D721Med (cell line): ENCODE results near the gene CNNM3.

Source experiments
- DNase-seq: peaks from one replicate; pipeline ENCODE4 v3.0.0; 2011; ENCODE audit warnings: low spot score; ENCODE audit not compliant: insufficient read length
- FAIRE-seq: peaks from 2 replicates; lab custom pipeline; 2011; peaks lifted over from hg19 to GRCh38; lab: Jason Lieb, UNC
- TF ChIP-seq, protein P1 (sequence below): IDR thresholded peaks from 2 replicates; pipeline ENCODE4 v1.5.1; 2012; ENCODE audit warnings: mild to moderate bottlenecking, control low read depth; ENCODE audit not compliant: insufficient read depth; ENCODE audit errors: missing control alignments

The CNNM3 gene

DNA sequence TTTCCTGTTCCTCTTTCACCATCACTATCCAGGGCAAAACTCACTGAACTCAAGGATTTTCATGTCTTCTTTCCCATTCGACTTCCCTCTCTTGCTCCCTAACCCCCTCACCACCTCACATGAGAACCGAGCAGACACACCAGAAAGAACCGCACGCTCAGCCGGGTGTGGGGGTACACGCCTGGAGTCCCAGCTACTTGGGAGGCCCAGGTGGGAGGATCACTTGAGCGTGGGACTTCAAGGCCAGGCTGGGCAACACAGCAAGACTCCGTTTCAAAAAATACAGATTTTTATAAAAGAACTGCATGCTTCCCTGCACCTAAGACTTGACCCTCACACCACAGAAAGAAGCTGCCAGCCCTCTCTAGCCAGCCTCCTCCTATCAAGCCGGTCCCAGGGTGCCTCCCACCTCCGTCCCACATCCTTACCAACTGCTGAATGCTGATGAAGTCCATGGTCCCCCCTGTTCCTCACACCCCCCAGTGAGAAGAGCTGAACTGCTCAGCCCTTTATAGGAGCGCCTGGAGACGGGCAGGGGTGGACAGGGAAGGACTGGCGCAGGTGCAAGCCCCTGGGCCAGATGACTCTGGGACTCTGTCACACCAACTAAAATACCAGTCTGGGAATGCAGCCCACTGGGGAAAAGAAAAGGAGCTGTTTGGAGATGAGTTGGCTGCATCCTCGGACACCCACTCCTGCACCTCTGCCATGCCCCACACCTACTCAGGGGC lies 27.6 kb downstream of the CNNM3 start, which contains the start of gene ANKRD23:
Gene ANKRD23 (minus strand): TSS at position 484 of the 731 bp plus-strand sequence. CDS start 29 bp downstream, at position 455.
- DNase-seq: no peak
- TF ChIP-seq, protein P1, sequence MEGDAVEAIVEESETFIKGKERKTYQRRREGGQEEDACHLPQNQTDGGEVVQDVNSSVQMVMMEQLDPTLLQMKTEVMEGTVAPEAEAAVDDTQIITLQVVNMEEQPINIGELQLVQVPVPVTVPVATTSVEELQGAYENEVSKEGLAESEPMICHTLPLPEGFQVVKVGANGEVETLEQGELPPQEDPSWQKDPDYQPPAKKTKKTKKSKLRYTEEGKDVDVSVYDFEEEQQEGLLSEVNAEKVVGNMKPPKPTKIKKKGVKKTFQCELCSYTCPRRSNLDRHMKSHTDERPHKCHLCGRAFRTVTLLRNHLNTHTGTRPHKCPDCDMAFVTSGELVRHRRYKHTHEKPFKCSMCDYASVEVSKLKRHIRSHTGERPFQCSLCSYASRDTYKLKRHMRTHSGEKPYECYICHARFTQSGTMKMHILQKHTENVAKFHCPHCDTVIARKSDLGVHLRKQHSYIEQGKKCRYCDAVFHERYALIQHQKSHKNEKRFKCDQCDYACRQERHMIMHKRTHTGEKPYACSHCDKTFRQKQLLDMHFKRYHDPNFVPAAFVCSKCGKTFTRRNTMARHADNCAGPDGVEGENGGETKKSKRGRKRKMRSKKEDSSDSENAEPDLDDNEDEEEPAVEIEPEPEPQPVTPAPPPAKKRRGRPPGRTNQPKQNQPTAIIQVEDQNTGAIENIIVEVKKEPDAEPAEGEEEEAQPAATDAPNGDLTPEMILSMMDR: no peak
- FAIRE-seq: no peak

DNA sequence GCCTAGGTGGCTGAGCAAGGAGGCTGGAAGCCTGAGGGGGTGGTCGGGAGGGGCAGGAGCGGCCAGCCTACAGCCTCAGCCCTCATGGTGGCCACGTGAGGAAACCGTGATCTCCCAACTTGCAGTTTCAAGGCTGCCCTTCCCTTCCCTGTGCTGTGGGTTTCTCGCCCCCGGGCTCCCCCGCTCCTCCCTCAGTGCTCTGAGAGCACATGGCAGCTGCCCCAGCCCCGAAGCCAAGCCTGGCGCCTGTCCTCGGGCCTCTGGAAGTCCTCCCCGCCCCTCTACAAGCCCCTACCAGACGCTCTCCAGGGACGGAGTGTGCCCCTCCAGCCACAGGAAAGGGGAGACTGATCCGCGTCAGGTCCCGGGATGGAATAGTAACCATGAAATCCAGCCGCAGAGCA lies 28.3 kb downstream of the CNNM3 start:
- DNase-seq (no peak), FAIRE-seq (no peak)
- TF ChIP-seq, protein P1: no peak

DNA sequence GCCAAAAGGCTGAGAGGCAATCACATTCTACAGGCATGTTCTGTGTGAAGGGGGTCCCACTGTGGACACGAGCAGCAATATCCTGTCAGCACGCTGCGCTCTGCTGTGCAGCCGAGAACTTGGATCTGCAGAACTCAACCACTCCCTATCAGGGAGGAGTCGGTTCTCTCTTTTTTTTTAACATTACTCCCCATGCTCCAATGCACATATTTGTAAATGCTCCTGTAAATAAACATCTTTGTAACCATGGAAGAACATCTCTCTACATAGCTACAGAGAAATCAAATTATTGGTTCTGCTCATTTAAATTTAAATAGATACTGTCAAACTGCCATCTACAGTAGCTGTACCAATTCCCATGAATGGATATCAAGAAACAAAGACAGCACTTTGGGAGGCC lies 30.8 kb downstream of the CNNM3 start:
- DNase-seq (no peak), FAIRE-seq (no peak)

DNA sequence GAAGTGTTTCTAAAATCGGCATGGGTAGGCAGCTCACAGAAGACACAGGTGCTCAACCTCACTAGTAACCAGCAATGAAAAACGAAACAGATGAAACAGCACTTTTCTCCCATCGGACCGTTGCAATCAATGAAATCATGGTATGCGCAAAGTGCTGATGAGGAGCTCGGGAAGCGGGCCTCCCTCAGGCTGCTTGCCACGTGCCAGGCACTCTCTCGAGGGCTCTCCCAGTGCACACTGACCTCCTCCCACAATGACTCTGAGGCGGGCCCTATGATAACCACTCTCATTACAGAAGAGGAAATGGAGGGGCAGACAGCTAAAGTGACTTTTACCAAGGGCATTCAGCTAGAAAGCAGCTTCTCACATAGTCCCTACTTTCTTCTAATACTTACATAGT lies 31.5 kb downstream of the CNNM3 start:
- TF ChIP-seq, protein P1: no peak
- no peak for FAIRE-seq
- DNase-seq: no peak

More for the DNA sequence above, 30.8 kb downstream of the CNNM3 start:
- TF ChIP-seq, protein P1: no peak

DNA sequence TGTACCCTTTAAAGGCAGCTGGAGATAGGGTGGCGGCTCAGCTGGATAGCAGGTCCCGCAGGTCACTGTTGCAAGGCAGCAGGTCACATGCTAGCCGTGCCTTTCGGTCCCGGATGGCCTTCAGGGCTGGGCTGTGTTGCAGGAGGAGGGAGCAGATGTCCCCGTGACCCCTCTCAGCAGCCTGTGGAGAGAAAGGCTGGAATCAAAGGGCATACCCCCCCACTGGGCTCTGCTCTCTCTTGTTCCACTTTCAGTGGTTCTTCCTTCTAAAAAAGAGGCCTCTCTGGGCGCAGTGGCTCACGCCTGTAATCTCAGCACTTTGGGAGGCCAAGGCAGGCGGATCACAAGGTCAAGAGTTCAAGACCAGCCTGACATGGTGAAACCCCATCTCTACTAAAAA lies 32.2 kb downstream of the CNNM3 start:
- FAIRE-seq (no peak), DNase-seq (no peak)
- TF ChIP-seq, protein P1: no peak

DNA sequence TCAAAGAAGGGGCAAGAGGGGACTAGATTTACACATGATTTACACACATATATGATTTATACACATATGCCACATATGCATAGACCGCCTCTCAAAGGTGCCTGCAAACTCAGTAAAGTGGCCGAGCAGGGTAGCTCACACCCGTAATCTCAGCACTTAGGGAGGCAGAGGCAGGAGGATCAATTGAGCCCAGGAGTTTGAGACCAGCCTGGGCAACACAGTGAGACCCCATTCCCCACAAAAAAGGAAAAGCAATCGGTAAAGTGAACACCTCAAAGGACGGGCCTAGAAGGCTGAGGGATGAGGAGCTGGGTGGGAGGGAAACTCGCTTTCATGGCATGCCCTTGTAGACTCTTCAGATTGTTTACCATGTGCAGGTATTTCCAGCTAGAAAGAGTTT lies 36.6 kb downstream of the CNNM3 start:
- TF ChIP-seq, protein P1: no peak
- DNase-seq (no peak), FAIRE-seq (no peak)

DNA sequence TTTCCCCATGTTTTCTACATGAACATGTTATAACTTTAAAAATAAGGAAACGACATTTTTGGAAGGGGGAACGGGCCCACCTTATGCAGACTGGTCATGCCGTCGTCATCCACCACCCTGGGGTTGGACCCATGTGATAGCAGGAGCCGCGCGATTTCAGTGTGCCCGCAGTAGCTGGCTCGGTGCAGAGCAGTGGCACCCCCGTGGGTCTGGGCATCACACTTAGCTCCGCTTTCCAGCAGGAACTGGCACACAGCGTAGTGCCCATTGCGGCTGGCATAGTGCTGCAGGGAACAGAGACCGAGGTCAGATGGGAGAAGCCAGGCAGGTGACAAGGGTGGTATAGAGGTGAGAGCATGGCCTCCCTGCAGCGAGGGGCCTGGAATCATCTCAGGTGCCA lies 37.3 kb downstream of the CNNM3 start:
- TF ChIP-seq, protein P1: no peak
- FAIRE-seq (no peak), DNase-seq (no peak)
